ENCODE results near the gene SLC22A7.

- TF ChIP-seq EZH2 (IDR thresholded peaks at IDR 0.05; ENCODE audit: low read depth, unreplicated experiment) (no peak), CTCF (conservative IDR thresholded peaks at IDR 0.05; ENCODE audit: low read depth in 2 of 2) (no peak), REST (IDR thresholded peaks at IDR 0.05; ENCODE audit: unreplicated experiment) (no peak), ZNF114 (CRISPR knock-in tag; IDR thresholded peaks at IDR 0.05) (no peak), ETS1 (IDR thresholded peaks at IDR 0.05) (no peak)
Measured at GRCh38 chr6:43269273-43270007, 28.6 kb upstream of the SLC22A7 start.
